Measurements from ENCODE around the gene CSF1R.

Gene CSF1R

GRCh38 chr5:150015415-150015814 lies 70.9 kb downstream of the CSF1R start:
- no peak overlapping the region for H3K4me3 ChIP-seq (ENCODE audit: low read length)
- no peak for DNase-seq (ENCODE audit: low read depth, low spot score)

GRCh38 chr5:150014456-150014855 lies 71.9 kb downstream of the CSF1R start:
- DNase-seq (ENCODE audit: low read depth, low spot score), result no peak
- H3K4me3 ChIP-seq (ENCODE audit: low read length), result no peak overlapping the region

GRCh38 chr5:150013931-150014330 lies 72.4 kb downstream of the CSF1R start:
- H3K4me3 ChIP-seq (ENCODE audit: low read length), result no peak overlapping the region
- DNase-seq (ENCODE audit: low read depth, low spot score), result no peak

GRCh38 chr5:150009671-150010387 lies 76.5 kb downstream of the CSF1R start:
- H3K4me3 ChIP-seq (ENCODE audit: low read length), result no peak overlapping the region
- DNase-seq (ENCODE audit: low read depth, low spot score), result no peak

- no peak for DNase-seq (ENCODE audit: low read depth, low spot score)
- H3K4me3 ChIP-seq (ENCODE audit: low read length), result no peak overlapping the region
Measured at GRCh38 chr5:150007050-150007449, 79.3 kb downstream of the CSF1R start.

GRCh38 chr5:150006318-150006717 lies 80.0 kb downstream of the CSF1R start:
- no peak overlapping the region for H3K4me3 ChIP-seq (ENCODE audit: low read length)
- DNase-seq (ENCODE audit: low read depth, low spot score), result no peak

Data from Jurkat, Clone E6-1 (cell line).